Karpas-422 (cell line): ENCODE data around the gene VILL. TPM values are rescaled to one million over a fixed set of nuclear protein-coding genes. Genes with fewer than 3 reads are reported as not detected.
A peak's percentile ranks its signal among the peaks of the same experiment; 100 is the strongest.

Experiments
- DNase-seq: peaks from one replicate; pipeline ENCODE4 v3.0.0-alpha.2; 2015
- H2AFZ ChIP-seq: fragments of 200-600 bp; sonication (generic); 2 replicates; pipeline ENCODE4 v1.6.1; 2014; ENCODE audit warnings: antibody characterized with exemption, low read length, mixed read lengths
- H3K27ac ChIP-seq: fragments of 200-600 bp; sonication (generic); 2 replicates; pipeline ENCODE4 v1.5.1; 2014; ENCODE audit warnings: mild to moderate bottlenecking, low read length, moderate library complexity
- H3K27me3 ChIP-seq: fragments of 200-600 bp; sonication (generic); 2 replicates; pipeline ENCODE4 v1.6.1; 2014; ENCODE audit warnings: low read length, mixed read lengths
- H3K36me3 ChIP-seq: fragments of 200-600 bp; sonication (generic); 2 replicates; pipeline ENCODE4 v1.6.1; 2014; ENCODE audit warnings: low read length, mixed read lengths; ENCODE audit not compliant: insufficient read depth
- H3K4me1 ChIP-seq: fragments of 200-600 bp; sonication (generic); 2 replicates; pipeline ENCODE4 v1.6.1; 2014; ENCODE audit warnings: mild to moderate bottlenecking, low read length, mixed read lengths
- H3K4me2 ChIP-seq: fragments of 200-600 bp; sonication (generic); 2 replicates; pipeline ENCODE4 v1.6.1; 2014; ENCODE audit warnings: low read length, low read depth, mild to moderate bottlenecking; ENCODE audit not compliant: poor library complexity, severe bottlenecking
- H3K4me3 ChIP-seq: fragments of 200-600 bp; sonication (generic); 2 replicates; pipeline ENCODE4 v1.5.1; 2014; ENCODE audit warnings: mild to moderate bottlenecking, antibody characterized with exemption, low read length, mixed read lengths
- H3K79me2 ChIP-seq: fragments of 200-600 bp; sonication (generic); 2 replicates; pipeline ENCODE4 v1.6.1; 2014; ENCODE audit warnings: mild to moderate bottlenecking, low read length, mixed read lengths
- H3K9ac ChIP-seq: fragments of 200-600 bp; sonication (generic); 2 replicates; pipeline ENCODE4 v1.6.0; 2014; ENCODE audit warnings: low read length
- H3K9me2 ChIP-seq: fragments of 200-600 bp; sonication (generic), shearing (Covaris generic); replicated peaks from 2 replicates; pipeline ENCODE4 v1.6.0; 2014; ENCODE audit warnings: mild to moderate bottlenecking, low read length, moderate library complexity; ENCODE audit not compliant: insufficient read depth
- H3K9me3 ChIP-seq: fragments of 300-700, 200-600 bp; sonication (generic); 2 replicates; pipeline ENCODE4 v1.6.1; 2014; ENCODE audit warnings: low read length, mixed read lengths
- H4K20me1 ChIP-seq: fragments of 200-600 bp; sonication (generic); 2 replicates; pipeline ENCODE4 v1.6.1; 2014; ENCODE audit warnings: mild to moderate bottlenecking, antibody characterized with exemption, low read length, low read depth; ENCODE audit not compliant: insufficient read depth
- total RNA-seq: library from RNA; depleted of rRNA; stranded (reverse); fragments of >200 nt; shearing (Covaris generic); gene quantifications from 2 replicates; pipeline ENCODE4 v1.2.3, GENCODE V29; 2014; ENCODE audit warnings: low replicate concordance

Gene VILL
- total RNA-seq, 1 experiment from 2014 or later = 9.7 TPM

DNA sequence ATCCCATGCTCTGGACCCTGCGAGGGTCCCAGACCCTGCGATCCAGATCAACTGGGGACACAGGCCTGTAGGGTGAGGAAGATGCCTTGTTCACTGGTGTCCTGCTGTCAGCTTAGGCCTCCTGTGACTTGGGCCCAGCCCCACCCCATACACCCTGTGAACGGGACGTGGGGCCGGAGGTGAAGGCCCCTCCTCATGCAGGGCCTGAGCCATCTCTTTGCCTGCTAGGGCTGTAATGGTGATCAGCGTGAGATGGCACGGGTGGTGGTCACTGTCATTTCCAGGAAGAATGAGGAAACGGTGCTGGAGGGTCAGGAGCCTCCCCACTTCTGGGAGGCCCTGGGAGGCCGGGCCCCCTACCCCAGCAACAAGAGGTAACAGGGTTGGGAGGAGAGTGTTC lies 12.4 kb downstream of the VILL start:
- Histone ChIP-seq H3K9ac (no peak overlapping the region), H3K79me2 (no peaks in the 10 kb centered on the region), H3K27me3 (no peaks in the 10 kb centered on the region), H3K27ac (no peak overlapping the region), H4K20me1 (no peaks in the 10 kb centered on the region), H3K9me2 (no peaks in the 10 kb centered on the region), H3K4me3 (no peak overlapping the region), H3K4me2 (no peak overlapping the region), H3K9me3 (no peaks in the 10 kb centered on the region), H2AFZ (no peak overlapping the region), H3K4me1 (peaks cover 12% of the 10 kb centered on the region), H3K36me3 (peaks cover 6% of the 10 kb centered on the region; the same call in 1 of the 2 replicates)
- DNase-seq = no peak

DNA sequence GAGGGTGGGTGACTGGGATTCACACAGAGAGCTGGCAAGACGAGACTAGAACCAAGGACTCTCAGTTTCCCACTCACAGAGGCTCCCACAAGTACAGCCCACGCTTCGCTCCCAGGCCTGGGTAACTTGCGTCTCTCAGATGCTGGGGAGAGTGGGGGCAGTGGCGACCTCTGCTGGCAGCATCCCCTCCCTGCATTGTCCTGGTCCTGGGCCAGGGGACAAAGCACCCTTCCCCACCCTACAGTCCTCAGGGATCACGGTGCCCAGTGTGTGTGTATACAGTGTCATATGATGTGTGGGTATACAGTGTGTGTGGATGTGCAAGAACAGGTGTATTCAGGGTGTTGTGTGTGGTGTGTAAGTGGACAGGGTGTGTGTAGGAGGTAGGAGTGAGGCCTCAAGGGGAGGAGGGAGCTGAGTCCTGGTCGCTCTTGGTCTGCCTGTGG lies 12.8 kb downstream of the VILL start:
- peak; percentile 72 for DNase-seq
- H2AFZ ChIP-seq = no peak overlapping the region
- H3K9ac ChIP-seq = no peak overlapping the region

DNA sequence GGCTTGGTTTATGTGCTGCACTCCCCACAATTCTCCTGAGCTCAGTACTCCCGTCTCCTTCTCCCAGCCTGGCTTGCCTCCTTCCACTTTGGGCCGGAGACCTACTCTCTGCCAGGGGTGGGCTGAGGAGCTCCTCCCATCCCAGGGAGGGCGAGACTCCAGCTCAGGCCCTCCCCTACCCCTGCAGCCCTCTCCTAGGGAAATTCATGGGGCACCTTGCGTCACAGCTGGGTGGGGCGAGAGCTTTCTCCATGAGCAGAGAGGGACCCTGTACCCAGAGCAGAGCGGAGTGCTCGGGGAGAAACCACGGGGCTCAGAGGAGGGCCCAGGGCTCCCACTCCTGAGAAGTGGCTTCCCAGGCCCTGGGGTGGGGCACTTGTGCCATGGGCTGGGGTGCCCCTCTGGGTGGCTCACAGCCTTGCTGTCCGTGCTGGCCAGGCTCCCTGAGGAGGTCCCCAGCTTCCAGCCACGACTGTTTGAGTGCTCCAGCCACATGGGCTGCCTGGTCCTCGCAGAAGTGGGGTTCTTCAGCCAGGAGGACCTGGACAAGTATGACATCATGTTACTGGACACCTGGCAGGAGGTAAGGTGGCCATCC lies 13.3 kb downstream of the VILL start:
- H3K9me2 ChIP-seq = no peaks in the 10 kb centered on the region
- H3K9me3 ChIP-seq = no peaks in the 10 kb centered on the region
- H3K9ac ChIP-seq = no peak overlapping the region
- DNase-seq = no peak
- no peak overlapping the region for H3K27ac ChIP-seq
- H2AFZ ChIP-seq = no peak overlapping the region
- no peak overlapping the region for H3K4me2 ChIP-seq
- H3K36me3 ChIP-seq = peaks cover 6% of the 10 kb centered on the region; the same call in 1 of the 2 replicates
- no peaks in the 10 kb centered on the region for H4K20me1 ChIP-seq
- peaks cover 3% of the 10 kb centered on the region for H3K4me1 ChIP-seq
- no peak overlapping the region for H3K4me3 ChIP-seq
- no peaks in the 10 kb centered on the region for H3K79me2 ChIP-seq
- no peaks in the 10 kb centered on the region for H3K27me3 ChIP-seq

More for the DNA sequence above, 12.8 kb downstream of the VILL start:
- peaks cover 8% of the 10 kb centered on the region for H3K4me1 ChIP-seq
- H3K4me3 ChIP-seq = no peak overlapping the region
- H3K4me2 ChIP-seq = no peak overlapping the region
- no peak overlapping the region for H3K27ac ChIP-seq
- no peaks in the 10 kb centered on the region for H3K9me3 ChIP-seq
- H3K9me2 ChIP-seq = no peaks in the 10 kb centered on the region
- H3K36me3 ChIP-seq = peaks cover 6% of the 10 kb centered on the region; the same call in 1 of the 2 replicates
- H3K27me3 ChIP-seq = no peaks in the 10 kb centered on the region
- no peaks in the 10 kb centered on the region for H4K20me1 ChIP-seq
- H3K79me2 ChIP-seq = no peaks in the 10 kb centered on the region

DNA sequence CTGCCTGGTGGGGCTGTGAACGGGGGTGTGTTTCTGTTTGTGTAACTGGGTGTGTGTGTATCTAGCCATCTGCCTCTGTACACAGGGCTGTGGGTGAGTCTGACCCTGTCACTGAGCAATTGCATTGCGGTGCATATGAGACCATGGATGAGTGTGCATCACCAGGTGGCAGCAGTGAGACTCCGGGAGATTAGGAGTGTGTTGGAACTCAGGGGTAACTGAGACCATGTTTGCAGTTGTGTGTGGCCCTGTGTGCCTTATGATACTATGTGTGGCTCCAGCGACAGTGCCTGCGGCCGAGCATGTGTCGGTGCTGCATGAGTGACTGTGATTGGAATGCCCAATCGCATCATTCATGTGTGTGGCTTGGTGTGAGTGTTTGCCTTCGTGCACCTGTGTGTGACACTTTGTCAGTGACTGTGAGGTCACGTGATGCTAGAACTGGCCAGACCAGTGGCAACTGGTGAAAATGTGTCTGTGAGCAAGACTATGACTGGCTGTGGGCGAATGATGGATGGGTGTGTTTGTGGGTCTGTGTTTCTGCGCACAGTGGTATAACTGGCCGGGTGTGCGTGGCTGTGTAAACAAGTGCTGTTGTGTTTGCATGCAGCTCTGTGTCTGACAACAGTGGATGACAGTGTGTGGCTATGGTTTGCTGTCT lies 14.0 kb downstream of the VILL start:
- Histone ChIP-seq H3K4me3 (no peak overlapping the region), H3K79me2 (no peaks in the 10 kb centered on the region), H2AFZ (no peak overlapping the region), H3K9me2 (no peaks in the 10 kb centered on the region), H3K9me3 (no peaks in the 10 kb centered on the region), H3K9ac (no peak overlapping the region), H3K4me1 (no peaks in the 10 kb centered on the region), H3K4me2 (no peak overlapping the region), H3K27ac (no peak overlapping the region), H3K27me3 (no peaks in the 10 kb centered on the region), H4K20me1 (no peaks in the 10 kb centered on the region), H3K36me3 (peaks cover 4% of the 10 kb centered on the region; the same call in 1 of the 2 replicates)
- DNase-seq = peak; percentile 79

DNA sequence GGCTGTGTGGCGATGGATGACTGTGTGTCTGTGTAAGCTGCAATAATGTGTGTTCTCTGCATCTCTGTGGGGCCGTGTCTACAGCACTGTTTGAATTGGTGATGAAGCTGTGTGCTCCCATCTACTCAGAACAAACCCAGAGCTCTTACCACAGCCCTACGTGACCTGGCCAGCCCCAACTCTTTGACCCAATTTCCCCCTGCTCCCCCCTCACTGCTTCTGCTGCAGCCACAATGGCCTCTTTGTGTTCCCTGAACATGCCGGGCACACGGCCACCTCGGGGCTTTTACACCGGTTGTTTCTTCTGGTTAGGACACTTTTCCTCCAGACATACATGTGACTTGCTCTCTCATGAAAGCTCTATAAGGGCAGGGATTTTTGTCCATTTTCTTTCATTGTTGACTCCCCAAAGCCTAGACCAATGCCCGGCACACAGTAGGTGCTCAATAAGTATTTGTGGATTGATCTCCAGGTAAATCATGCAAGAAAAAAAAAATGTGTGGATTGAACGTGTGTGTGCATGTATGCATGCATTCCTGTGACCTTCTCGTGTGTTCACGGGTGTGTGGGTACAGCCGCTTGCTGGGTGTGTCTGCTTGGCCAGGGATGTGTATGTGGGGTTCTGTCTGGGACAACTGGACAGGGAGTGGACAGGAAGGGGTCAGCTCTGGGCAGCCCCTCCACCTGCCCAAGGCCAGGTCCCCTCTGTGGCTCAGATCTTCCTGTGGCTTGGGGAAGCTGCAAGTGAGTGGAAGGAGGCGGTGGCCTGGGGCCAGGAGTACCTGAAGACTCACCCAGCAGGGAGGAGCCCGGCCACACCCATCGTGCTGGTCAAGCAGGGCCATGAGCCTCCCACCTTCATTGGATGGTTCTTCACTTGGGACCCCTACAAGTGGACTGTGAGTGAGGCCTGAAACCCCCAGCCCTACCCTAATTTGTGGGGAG lies 14.8 kb downstream of the VILL start:
- no peak overlapping the region for H3K27ac ChIP-seq
- no peak overlapping the region for H3K9ac ChIP-seq
- H3K4me3 ChIP-seq = no peak overlapping the region
- no peaks in the 10 kb centered on the region for H3K4me1 ChIP-seq
- H3K27me3 ChIP-seq = no peaks in the 10 kb centered on the region
- no peaks in the 10 kb centered on the region for H4K20me1 ChIP-seq
- H2AFZ ChIP-seq = no peak overlapping the region
- no peaks in the 10 kb centered on the region for H3K36me3 ChIP-seq
- no peak for DNase-seq
- no peaks in the 10 kb centered on the region for H3K79me2 ChIP-seq
- no peaks in the 10 kb centered on the region for H3K9me2 ChIP-seq
- no peak overlapping the region for H3K4me2 ChIP-seq
- H3K9me3 ChIP-seq = no peaks in the 10 kb centered on the region

DNA sequence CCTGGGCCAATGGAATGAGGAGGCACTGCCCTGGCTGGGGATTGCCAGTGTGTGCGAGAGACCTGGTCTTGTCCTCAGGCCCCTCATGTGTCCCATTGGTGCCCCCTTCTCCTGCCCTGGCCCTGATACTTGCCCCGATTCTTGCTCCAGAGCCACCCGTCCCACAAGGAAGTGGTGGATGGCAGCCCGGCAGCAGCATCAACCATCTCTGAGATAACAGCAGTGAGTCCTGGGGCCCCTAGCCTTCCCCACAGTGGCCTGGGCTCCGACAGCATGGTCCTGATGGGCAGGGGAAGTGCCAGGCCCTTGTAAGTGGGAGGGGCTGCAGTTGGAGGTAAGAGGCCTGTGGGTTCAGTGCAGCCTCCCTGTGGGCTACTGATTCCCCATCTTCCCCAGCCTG lies 15.4 kb downstream of the VILL start:
- no peaks in the 10 kb centered on the region for H4K20me1 ChIP-seq
- H3K4me1 ChIP-seq = no peaks in the 10 kb centered on the region
- H3K27ac ChIP-seq = no peak overlapping the region
- H3K4me2 ChIP-seq = no peak overlapping the region
- DNase-seq = no peak
- H3K79me2 ChIP-seq = no peaks in the 10 kb centered on the region
- no peaks in the 10 kb centered on the region for H3K9me2 ChIP-seq
- H3K4me3 ChIP-seq = no peak overlapping the region
- no peaks in the 10 kb centered on the region for H3K27me3 ChIP-seq
- no peaks in the 10 kb centered on the region for H3K36me3 ChIP-seq
- H3K9me3 ChIP-seq = no peaks in the 10 kb centered on the region
- H3K9ac ChIP-seq = no peak overlapping the region
- no peak overlapping the region for H2AFZ ChIP-seq

DNA sequence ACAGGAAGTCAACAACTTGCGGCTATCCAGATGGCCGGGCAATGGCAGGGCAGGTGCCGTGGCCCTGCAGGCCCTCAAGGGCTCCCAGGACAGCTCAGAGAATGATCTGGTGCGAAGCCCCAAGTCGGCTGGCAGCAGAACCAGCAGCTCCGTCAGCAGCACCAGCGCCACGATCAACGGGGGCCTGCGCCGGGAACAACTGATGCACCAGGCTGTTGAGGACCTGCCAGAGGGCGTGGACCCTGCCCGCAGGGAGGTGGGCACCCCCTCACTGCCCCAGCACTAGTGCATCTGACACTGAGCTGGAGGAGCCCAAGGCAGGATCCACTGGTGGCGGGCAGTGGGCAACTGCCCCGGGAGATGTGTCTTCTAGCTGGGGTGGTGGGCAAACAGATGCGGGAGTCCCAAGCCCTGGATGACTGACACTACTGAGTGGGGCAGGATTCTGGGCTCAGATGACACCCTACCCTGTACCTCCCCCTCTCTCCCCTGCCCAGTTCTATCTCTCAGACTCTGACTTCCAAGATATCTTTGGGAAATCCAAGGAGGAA lies 15.9 kb downstream of the VILL start:
- Histone ChIP-seq H3K79me2 (no peaks in the 10 kb centered on the region), H2AFZ (no peak overlapping the region), H3K4me1 (no peaks in the 10 kb centered on the region), H3K4me3 (no peak overlapping the region), H3K9me3 (no peaks in the 10 kb centered on the region), H4K20me1 (no peaks in the 10 kb centered on the region), H3K9ac (no peak overlapping the region), H3K27ac (no peak overlapping the region), H3K4me2 (no peak overlapping the region), H3K27me3 (no peaks in the 10 kb centered on the region), H3K36me3 (no peaks in the 10 kb centered on the region), H3K9me2 (no peaks in the 10 kb centered on the region)
- no peak for DNase-seq

DNA sequence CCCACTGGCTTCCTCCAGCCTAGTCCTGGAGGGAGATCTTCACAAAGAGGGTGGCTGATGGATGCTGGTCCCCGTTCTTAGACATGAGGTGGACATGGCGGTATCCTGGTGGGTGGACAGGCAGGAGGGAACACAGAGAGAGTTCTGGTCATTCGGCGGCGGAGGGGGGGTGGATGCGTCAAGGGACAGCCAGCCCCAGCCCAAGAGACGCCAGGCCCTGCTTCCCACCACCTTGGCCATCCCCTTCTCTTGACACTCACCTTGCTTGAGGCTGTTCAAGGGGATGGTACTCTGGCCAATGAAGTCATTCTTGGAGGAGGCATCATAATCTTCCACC lies 17.1 kb downstream of the VILL start:
- Histone ChIP-seq H3K4me1 (no peaks in the 10 kb centered on the region), H3K27ac (no peak overlapping the region), H4K20me1 (no peaks in the 10 kb centered on the region), H3K9me2 (no peaks in the 10 kb centered on the region), H3K79me2 (no peaks in the 10 kb centered on the region), H3K4me3 (no peak overlapping the region), H3K4me2 (no peak overlapping the region), H3K36me3 (no peaks in the 10 kb centered on the region), H2AFZ (no peak overlapping the region), H3K9ac (no peak overlapping the region), H3K9me3 (no peaks in the 10 kb centered on the region), H3K27me3 (no peaks in the 10 kb centered on the region)
- no peak for DNase-seq
